Measurements from ENCODE around the gene SOAT2.
"Not testable (repeated sequence)": the region's sequence is repeated elsewhere in the genome, so short reads cannot be mapped to it uniquely, and the experiment has no call there.

SOAT2 gene

DNA sequence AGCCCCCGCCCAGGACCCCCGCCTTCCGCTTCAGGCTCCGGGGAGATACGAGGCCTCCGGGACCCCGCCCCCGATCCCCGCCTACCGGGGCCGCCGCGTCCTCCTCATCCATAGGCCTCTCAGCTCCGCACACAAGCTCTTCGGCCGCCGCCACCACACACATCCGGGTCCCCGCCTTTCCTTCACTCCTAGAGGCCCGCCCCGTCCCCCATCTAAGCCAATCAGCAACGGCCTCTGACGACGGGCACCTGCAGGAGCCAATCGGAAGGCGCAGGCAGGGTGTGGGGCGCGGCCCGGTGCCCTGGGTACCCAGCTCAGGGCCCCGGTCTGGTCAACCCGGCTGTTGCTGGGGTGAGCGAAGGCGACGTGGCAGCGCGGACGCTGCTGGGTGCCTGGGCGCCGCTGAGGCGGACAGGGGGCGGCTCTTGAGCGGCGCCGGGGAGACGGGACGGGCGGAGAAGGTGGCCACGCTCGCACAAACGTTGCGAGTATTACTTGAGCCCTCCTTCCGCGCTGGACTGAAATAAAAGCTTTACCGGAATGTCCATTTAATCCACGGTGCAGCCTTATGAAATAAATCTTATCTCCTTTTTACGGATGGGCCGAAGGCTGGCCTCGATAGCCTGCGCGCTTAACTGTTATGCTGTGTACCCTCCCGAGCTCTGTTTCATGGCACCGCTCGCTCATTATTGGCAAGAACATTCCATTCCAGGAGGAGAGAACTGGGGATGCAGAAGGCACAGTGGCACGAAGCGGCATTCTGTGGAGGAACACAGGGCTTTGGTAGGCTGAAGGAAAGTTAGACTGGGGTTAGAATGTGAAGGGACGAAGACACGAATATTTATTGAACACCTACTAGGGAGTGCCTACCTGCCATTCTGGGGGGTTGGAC, 23.8 kb upstream of the SOAT2 start, which contains the start of gene SPRYD3:
Gene SPRYD3, minus strand, starts transcription at position 165 of the 892 bp plus-strand sequence. Its CDS starts 57 bp downstream, at position 108.
- DNase-seq (ENCODE audit: low spot score): peak; percentile 99

DNA sequence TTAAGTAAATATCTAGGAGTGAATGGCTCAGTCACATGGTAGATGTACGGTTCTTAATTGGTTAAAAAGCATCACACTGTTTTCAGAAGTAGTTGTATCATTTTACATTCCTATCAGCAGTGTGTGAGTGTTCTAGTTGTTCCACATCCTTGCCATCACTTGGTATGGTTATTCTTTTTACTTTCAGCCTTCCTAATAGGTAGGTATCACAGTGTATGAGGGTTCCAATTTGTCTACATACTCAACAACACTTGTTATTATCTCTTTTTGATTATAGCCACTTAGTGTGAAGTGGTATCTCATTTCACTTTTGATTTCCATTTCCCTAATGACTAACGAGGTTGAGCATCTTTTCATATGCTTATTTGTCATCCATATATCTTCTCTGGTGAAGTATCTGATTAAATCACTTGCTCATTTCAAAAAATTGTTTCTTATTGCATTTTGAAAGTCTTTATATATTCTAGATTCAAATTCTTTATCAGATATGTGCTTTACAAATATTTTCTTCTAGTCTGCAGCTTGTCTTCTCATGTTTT, 20.6 kb upstream of the SOAT2 start:
- no peak for DNase-seq (ENCODE audit: low spot score)

DNA sequence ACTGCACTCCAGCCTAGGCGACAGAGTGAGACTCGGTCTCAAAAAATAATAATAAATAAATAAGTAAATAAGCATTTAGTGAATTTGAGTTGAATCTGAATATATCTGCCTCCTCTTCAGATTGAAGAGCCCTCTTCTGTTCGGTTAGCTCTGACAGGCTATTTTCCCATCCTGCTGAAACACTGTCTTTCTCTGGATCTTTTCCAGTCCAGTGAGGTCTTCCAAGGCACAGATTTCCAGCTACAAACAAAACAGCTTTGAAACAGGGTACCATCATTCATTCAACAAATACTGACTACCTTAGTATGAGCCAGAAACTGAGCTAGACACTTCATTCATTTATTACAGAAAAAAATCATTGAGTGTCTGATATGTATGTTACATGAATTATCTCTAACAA, 16.9 kb upstream of the SOAT2 start:
- DNase-seq (ENCODE audit: low spot score): no peak

DNA sequence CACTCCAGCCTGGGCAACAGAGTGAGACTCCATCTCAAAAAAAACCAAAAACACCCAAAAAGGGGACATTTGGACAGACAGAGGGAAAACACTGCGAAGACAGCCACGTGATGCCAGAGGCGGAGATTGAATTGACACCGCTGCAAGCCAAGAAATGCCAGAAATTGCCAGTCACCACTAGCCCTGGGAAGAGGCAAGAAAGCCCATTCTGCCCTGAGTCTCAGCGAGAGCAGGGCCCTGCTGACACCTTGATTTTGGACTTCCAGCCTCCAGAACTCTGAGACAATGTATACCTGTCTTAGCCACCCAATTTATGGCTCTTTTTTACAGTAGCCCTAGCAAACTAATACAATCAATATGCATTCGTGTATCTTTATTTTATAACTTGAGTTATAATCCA, 13.2 kb upstream of the SOAT2 start:
- no peak for DNase-seq (ENCODE audit: low spot score)

DNA sequence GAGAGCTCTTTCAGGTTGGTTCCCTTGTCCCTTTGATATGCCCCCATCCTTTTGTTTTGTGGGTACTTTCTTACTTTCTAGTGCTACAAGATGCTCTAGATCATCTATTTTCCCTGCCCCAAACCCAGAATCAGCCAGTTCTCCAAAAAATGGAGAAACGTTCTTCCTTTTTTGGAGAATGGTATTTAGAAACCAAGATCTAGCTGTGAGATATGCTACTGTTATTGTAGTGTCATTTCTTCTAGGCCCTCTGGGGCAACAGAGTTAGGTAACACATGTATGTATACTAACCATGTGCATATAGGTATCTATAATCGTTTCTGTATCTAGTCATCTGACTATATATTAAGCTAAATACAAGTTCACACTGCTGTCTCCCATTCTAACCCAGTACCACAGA, 12.7 kb upstream of the SOAT2 start:
- DNase-seq (ENCODE audit: low spot score): no peak

DNA sequence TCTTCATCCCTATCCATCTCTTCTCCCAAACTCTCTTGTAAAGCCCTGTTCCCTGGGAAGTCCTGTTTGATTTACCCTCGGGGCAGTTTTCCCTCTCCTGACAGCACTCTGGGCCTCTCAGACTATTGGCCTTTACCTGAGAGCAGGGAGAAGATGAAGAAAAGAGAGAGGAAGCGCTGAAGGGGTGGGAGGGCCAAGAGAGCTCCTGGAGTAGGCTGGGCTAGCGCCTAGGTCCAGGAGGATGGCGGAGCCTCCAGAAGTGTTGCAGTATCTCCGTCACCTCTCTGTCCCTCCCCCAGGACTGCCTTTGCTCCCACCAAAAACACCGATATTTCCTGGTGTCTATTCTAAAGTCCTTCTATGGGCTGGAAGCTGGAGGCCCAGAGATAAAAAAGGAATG, 11.5 kb upstream of the SOAT2 start:
- no peak for DNase-seq (ENCODE audit: low spot score)

DNA sequence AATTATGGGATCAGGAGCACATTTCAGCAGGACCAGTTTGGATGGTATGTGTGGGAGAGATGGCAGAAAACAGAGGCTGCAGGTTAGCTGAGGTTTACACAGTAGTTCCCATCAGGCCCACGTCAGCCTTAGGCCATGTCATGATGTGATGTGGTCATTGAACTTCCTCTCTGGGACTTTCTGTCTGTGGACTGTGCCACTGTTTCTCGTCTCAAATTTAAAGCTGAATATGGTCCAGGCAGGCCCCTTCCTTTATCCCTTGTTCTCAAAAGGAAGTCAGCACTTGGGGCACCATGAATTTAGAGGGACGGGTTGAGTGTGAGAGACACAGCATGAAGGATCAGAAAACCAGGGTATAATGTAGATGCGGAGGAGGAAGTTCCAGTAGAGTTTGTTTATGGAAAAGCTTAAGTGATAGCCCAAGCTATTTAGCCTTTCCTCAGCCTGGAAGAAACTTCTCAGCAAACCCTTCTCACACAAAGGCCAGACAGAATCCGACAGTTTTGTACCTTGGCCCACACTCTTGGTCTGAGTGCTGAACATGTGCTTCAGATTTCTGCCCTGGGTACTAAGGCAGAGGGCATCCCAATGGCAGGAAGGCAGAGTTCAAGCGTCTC, 9.4 kb upstream of the SOAT2 start:
- DNase-seq (ENCODE audit: low spot score): no peak

DNA sequence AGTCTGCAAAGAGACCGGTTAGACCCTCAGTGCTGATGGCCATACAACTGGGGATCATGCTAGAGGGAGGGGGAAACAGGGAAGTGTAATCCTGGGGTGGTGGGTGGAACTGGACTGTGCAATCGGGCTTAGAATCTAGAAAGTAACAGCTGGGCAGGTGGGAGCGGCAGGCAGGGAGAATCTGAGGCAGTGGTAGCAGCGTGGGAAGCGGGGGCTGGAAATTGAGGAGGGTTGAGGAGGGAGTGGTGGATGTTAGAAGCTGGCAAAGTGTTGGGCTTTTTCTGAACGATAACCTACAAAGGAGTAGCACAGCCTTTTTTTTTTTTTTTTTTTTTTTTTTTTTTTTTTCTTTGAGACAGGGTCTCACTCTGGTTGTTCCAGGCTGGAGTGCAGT, 8.9 kb upstream of the SOAT2 start:
- DNase-seq (ENCODE audit: low spot score): no peak

DNA sequence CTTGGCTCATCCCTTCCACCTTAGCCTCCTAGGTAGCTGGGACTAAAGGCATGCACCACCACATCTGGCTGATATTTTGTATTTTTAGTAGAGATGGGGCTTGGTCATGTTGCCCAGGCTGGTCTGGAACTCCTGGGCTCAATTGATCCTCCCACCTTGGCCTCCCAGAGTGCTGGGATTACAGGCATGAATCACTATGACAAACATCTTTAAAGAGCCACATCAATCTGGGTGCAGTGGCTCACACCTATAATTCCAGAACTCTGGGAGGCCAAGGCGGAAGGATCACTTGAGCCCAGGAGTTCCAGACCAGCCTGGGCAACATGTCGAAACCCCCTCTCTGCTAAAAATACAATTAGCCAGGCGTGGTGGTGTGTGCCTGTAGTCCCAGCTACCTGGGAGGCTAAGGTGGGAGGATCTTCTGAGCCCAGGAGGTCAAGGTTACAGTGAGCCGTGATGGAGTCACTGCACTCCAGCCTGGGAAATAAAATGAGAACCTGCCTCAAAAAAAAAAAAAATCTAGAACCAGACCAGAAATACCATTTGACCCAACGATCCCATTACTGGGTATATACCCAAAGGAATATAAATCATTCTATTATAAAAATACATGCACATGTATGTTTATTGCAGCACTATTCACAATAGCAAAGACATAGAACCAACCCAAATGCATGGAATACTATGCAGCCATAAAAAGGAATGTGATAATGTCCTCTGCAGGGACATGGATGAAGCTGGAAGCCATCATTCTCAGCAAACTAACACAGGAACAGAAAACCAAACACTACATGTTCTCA, 8.3 kb upstream of the SOAT2 start:
- DNase-seq (ENCODE audit: low spot score): not testable (repeated sequence)

DNA sequence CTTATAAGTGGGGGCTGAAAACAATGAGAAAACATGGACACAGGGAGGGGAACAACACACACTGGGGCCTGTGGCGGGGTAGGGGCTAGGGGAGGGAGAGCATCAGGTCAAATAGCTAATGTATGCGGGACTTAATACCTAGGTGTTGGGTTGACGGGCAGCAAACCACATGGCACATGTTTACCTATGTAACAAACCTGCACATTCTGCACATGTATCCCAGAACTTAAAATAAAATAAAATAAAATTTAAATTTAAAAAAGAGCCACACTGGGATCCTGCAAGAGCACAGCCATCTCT, 7.7 kb upstream of the SOAT2 start:
- not testable (repeated sequence) for DNase-seq (ENCODE audit: low spot score)

DNA sequence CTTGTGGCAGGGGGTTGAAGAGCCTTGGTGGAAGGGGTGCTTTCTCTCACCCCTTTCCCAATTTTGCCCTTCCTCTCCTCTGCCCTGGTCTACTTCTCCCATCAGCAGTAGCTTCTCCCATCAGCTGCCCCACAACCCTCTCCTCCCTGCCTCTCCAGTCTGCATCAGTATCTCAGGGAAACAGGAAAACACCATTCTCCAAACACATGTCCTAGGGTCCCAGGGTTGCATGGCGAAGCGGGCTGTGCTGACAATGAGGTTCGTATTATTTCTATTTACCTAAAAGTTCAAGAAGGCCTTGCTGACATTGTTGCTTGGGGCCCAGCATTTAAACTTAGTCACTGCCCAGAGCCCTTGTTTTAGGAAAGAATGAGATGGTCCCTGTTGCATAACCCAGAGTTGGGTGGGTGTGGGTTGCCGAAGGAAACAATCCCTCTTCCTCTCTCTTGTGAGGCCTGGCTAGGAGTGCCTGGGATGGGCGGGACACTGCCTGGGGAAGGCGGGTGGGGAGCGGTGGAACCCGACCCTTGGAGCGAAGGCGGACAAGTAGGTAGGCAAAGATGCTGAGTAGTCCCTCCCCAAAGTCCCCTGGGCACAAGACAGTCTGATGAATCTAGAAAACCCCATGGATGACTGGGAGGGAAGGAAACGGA, 7.1 kb upstream of the SOAT2 start:
- DNase-seq (ENCODE audit: low spot score): no peak

DNA sequence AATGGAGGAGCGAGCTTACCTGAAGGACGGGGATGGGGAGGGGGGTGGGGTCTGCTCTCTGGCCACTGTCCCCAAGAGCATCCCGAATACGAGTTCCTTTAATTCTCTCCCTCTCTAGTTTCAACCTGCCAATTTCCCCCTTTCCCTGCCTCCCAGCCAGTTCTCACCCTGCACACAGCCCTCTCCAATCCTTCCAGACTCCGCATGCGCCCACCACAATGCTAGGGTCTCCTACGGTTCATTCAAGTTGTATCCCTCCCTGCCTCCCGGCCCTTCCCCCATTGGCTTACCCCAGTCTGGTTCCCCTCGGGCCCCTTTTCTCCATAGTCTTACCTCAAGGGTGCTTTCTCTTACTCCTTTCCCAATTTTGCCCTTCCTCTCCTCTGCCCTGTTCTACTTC, 6.5 kb upstream of the SOAT2 start:
- DNase-seq (ENCODE audit: low spot score): no peak

DNA sequence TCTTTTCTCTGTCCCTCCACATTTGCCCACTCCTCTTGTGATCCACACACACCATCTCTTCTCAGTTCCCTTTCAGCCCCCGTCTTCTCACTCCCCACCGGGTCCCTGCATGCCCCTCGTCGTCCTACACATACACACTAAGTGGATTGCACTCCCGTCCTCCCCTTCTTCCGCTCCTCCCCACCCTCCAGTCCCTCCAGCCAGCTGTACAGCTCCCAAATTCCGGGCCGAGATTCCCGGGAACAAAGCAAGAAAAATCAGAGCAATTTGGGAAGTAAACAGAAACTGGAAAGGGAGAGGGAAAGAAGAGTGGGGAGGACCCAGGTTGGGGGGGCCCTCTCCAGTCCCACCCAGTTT, 6.1 kb upstream of the SOAT2 start:
- peak; percentile 81 for DNase-seq (ENCODE audit: low spot score)

DNA sequence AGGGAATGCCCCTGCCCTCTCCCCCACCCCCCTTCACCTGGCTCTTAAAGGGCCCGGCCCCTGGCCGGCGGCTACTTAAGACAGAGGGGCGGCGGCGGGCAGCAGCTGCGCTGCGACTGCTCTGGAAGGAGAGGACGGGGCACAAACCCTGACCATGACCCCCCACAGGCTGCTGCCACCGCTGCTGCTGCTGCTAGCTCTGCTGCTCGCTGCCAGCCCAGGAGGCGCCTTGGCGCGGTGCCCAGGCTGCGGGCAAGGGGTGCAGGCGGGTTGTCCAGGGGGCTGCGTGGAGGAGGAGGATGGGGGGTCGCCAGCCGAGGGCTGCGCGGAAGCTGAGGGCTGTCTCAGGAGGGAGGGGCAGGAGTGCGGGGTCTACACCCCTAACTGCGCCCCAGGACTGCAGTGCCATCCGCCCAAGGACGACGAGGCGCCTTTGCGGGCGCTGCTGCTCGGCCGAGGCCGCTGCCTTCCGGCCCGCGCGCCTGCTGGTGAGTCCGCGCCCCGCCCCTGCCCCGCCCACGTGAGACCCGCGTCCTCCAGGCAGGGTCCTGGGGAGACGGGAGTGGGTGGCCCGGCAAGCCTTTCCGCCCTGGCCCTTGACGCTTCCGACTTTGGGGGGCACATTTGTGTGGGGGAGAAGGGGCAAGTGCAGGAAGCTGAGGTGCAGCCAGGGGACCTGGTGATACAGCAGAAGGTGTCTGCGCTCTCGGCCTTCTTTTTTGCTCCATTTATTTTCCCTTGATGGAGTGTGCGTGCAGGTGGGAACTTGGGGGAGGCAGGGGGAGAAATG, 5.5 kb upstream of the SOAT2 start, which contains the start of gene IGFBP6:
Gene IGFBP6, plus strand, starts transcription at position 104 of the 790 bp plus-strand sequence. Its CDS starts 51 bp downstream, at position 155.
- peak; percentile 78 for DNase-seq (ENCODE audit: low spot score)

DNA sequence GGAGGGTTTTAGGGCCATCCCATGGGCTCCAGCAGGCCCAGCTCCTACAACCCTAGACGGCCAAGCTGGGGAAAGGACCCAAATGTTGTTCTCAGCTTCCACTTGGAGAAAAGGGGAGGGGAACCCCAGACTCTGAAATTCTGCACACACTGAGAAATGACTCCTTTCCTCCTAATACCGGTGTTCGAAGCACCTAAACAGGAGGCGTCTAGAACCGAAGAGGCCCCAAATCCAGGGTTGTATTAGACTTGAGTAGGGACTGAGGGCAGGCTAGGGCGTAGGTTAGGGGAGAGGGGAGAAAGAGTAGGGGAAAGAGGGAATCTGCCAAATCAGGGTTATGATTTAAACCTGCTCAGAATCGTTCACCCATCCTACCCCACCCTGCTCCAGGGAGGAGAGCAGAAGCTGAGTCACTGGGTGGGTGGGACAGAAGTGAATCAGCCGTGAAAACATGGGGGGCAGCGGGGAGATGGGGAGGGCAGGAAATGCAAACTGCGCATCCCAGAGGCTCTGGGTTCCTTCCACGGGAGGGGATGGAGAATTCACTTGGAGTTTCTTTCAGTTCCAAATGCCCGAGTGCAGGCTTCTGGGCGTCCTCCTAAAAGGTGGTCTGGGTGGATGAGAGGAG, 4.8 kb upstream of the SOAT2 start:
- no peak for DNase-seq (ENCODE audit: low spot score)

DNA sequence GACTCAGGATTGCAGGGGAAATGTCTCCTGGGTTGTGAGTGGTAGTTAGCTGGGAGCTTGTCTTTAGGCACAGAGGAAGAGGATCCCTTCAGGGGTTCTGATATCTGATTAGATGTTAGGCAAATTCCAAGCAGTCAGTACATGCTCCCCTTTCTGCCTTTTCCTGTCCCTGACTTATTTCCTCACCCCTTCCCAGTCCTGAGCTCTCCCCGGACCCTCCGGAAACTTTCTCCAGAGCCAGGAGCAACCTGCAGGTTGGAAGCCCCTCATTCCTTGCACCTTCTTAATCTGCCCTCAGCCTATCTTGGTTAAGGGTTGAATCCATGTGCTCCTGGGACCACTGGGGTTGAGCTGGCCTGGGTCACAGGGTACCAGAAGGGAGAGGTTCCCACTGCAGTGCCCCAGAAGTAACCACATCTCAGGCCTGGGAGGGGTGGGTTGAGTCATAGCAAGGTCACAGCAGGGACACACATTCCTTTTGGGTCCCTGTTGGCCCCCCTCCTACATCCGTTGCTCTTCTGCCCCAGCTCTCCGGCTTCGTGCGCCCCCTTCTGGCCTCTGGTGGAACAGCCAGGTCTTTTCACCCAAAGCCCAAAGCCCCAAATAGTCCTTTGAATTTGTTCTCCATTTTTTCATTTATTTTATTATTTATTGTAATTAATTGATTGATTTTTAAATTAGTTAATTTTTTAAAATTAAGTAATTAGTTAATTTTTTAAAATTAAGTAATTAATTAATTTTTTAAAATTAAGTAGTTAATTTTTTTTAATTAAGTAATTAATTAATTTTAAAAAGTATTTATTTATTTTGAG, 4.0 kb upstream of the SOAT2 start:
- peak; percentile 92 for DNase-seq (ENCODE audit: low spot score)

DNA sequence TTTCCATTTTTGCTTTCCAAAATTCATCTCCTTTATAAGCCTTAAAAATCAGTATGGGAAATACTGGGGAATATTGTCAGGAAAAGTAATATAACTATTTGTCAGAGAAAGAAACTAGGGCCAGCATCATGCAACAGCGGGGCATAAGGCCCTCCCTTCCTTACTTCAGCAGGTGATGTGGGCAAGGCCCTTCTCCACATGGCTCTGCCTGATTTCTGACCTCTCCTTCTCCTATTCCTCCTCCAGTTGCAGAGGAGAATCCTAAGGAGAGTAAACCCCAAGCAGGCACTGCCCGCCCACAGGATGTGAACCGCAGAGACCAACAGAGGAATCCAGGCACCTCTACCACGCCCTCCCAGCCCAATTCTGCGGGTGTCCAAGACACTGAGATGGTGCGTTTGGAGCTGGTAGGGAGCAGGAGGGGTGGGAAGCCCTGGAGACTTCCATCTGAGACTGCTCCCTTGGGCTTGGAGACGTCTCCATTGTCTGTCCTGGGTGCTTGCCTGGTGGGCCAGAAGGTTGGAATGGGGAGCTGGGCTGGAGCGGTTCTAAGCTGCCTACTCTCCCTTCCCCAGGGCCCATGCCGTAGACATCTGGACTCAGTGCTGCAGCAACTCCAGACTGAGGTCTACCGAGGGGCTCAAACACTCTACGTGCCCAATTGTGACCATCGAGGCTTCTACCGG, 2.7 kb upstream of the SOAT2 start:
- DNase-seq (ENCODE audit: low spot score): no peak

DNA sequence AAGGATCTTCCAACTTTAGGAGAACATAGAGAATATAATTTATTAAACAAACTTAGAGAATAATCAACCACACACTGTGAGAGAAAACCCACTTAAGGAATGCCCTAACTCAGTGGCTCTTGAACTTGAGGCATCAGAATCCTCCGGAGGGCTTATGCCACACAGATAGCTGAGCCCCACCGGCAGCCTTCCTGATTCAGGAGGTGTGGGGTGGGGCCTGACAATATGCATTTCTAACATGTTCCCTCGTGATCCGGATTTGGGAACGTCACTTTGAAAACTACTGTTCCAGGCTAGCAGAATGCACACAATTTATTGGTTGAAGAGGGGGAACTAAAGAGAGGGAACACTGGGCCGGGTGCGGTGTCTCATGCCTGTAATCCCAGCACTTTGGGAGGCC, 2.0 kb upstream of the SOAT2 start:
- DNase-seq (ENCODE audit: low spot score): no peak

All from left forelimb (tissue), 1 donor.